GM19025 (cell line): ENCODE data around the gene COPZ1.

ENCODE experiments used
- ATAC-seq: cut with Tn5 transposase; IDR thresholded peaks from one replicate; pipeline ENCODE4 v1.9.1; 2021; ENCODE audit warnings: mild to moderate bottlenecking, low read depth, moderate library complexity; ENCODE audit not compliant: unreplicated experiment

COPZ1 gene

DNA sequence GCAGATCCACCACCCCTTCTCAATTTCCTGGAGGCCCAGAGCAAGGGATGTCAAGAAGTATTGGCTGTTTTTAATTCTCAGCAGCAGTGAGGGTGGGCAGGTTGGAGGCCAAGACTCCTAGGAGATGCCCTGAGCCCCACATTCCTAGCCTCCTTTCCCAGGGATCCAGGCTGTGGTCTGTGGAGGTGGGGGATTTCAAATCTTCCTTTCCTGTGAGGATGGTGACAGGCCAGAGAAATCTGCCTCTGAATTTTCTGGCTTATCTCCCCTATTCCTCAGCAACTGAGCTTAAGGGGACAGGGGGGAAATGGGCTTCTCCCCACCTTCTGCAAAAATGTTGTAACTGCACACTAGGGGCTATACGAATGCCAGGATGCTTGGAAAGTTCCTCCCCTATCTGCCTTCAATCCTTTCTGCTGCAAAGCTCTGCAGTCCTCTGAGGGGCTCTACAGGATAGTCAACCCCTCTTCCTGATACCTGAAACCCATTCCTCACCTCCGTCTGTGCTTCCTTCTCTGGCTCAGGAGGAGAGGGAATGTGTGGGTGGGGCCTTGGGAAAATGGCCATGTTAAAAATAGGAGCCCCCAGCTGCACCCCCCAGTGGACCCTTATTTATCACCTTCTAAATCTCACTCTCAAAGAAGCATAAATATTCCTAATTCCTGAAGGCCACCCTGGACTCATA is 32.7 kb downstream of the COPZ1 start:
- ATAC-seq: no peak

DNA sequence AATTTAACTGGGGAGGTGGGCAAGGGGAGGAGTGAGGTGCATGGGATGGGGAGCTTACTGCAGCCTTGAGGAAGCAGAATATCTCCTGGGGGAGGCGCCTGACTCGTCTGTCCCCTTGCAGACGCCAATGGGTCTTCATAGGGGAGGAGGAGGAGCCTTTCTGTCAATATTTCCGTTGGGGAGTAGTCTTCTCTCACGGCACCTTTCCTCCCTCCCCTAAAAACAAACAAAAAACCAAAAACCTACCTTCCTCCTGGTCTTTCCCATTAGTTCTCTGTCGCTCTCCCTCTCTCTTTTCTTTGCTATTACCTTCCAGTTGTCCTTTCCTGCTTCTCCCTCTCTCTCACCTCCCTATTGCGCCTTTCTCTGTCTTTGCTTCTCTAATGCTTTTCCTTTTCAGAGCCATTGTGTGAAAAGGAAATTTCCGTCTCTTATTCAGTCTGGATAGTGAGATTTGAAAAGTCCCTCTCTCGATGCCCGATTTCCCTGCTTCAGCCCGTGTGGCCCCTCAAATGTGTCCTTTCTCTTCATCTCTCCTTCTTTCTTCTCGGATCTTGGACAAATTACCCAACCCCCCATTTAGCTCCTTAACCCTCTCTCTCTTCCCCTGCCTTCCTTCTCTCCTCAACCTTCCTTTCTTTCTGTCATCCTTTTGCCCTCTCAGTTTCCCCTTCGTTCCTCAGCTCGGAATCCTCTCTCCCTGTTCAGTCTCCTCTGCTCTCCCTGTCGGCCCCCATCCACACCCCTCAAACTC is 33.4 kb downstream of the COPZ1 start:
- no peak for ATAC-seq

DNA sequence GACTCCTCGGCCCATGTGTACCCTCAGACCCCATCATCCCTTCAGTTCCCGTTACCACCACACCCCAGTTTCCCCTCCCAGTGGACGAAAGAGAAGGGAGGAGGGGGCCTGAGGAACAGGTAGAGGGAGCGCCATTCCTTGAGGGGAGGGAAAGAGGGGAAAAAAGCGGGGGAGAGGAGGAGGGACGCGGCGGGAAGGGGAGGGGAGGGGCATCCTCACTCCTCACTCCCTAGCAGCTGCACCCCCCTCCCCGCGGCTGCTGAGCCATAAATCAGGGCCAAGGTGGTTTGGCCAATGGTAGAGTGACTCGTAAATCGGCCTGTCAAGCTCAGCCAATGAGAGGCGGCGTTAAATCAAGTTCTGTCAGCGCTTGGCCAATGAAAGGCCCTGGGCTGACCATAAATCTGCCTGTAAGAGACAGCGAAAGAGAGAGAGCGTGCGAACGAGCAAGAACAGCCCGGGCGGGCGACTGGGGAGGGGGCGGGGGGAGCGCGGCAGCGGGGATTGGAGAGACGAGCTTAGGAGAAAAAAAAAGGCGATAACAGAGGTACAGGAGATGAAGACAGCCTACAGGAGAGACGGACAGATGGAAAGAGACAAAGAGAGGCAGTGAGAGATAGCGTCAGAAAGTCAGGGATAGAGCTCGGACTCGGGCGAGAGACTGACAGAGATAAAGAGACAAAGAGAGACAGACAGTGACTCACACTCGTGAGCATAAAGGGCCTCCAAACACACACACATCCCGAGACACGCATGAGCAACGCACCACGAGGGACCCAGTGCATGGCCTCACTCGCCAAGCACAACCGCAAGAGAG is 34.2 kb downstream of the COPZ1 start:
- ATAC-seq: peak; percentile 98

DNA sequence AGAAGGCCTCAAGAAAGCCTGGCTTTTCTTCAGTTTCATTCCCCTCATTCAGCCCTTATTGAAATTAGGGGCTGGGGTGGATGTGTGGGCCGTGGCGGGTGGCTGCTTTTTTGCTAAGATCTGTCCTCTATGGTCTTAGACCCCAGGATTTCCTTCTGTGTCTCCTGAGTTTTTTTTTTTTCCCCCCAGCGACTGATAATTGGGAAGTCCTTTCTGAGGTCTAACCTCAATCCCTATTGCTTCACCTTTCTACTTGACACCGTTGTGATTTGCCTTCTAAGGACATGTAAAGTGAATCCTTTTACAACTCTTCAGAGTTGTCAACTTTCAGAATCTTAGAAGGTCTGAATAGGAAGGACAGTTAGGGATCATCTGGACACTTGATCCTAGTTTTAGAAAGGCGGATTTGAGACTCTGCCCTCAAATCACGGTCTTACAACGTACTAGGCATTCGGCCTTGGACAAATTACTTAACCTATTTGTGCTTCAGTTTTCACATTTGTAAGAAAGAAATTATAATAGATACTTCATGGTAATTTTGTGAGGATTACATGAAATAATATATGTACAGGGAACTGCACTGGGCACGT is 34.9 kb downstream of the COPZ1 start:
- no peak for ATAC-seq

DNA sequence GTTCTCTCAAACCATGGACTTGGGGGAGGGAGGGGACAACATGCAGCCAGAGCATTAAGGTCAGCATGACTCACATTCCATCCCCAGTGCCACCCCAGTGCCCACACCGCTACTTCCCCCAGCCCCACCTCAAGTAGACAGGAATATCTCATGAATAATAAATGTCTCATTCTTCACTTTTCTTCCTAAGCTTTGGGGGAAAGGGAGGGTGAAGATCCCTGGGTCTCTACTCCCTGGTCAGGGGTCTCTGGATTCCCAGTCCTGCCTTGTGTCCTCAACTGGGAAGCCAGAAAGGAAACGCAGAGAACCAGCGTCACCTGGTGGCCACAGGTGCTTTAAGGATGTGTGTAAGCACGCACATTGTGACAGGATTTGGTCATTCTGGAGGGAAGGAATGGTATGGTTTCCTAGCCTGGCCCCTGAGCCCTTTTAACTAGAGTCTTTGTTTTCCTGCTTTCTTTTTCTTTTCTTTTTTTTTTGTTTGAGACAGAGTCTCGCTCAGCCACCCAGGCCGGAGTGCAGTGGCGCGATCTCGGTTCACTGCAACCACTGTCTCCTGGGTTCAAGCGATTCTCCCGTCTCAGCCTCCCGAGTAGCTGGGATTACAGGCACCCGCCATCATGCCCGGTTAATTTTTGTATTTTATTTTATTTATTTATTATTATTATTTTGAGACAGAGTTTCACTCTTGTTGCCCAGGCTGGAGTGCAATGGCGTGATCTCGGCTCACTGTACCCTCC is 36.0 kb downstream of the COPZ1 start:
- no peak for ATAC-seq

DNA sequence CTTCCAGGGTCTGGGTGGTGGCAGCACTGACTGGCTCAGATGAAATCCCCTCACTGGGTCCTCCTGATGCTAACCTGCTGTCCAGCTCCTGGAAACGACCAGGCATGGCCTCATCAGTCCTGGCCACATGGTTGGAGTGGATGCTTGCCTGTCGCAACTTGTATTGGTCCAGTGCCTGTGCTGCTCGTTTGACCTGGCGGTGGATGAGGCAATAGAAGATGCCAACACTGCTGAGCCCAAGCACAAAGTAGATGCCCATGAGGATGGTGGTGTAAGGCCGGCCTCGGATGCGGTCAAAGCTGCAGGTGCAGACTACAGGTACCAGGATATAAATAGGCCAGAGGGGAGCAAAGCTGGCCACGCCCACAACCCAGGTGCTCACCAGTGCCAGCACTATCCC is 38.1 kb downstream of the COPZ1 start:
- no peak for ATAC-seq

DNA sequence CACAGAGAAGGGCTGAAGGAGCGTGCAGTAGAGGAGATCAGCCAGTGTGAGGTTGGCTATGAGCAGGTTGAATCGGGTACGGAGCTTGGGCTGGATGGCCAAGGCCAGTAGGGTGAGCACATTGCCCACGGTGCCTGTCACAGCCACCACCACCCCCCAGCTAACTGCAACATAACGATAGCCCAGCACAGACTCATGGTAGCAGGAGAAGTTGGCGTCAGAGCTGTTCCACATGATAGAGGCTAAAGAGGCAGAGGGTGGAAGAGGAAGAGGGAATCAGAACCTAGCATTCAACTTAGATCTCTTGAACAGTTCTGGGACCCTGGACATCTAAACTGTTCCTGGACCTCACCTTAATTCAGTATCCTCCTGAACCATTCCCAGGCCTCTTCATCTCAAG is 38.7 kb downstream of the COPZ1 start:
- no peak for ATAC-seq

DNA sequence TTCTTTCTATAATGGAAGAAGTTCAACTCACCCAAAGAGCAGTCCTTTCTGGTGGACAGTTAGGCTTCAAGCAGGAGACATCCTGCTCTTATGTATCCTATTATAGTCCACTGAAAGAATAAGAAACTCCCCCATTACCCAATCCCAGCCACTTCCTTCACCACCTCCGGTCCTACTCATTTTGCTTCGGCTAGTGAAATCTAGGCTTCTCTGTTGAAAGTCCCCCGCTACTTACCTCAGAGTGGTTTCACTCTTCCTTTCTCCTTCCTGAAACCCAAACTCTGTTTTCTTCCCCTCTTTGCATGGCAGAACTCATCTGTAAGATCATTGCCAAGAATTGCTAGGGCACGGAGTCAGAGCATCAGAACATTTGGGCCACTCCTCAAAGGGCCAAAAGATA is 39.5 kb downstream of the COPZ1 start, which contains the start of gene GPR84:
GPR84 (minus strand) TSS at position 74 of the 400 bp plus-strand sequence. CDS start 635 bp downstream, outside the sequence.
- peak; percentile 39 for ATAC-seq

DNA sequence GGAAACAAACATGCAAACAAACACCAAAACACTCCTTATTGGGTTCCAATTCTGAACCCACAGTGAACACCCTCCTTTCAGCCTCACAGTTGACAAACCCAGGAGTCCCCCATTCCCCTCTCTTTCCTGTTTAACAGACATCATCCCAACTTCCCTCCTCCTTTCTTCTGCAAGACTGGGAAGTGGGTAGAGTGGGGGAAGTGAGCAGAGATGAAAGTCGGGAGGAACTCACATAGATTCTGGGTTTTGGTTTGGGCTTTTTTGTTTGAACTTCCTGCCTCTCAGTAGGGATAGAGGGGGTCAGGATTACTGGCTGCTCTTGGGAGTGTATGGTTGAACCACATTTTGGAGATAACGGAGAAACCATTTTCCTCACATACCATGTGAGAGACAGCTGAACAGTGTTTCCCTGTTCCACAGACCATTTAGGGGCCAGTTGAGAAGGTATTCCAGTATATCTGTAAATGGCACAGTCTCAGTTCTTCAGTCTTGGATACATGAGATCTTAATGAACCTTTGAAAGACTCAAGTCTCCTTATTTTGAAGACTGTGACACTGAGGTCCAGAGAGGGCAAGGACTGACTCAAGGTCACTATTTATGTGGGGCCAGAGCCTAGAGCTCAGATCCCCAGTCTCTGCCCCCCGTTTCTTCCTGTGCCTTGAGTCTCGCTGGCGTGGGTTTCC is 43.2 kb downstream of the COPZ1 start:
- peak; percentile 19 for ATAC-seq

DNA sequence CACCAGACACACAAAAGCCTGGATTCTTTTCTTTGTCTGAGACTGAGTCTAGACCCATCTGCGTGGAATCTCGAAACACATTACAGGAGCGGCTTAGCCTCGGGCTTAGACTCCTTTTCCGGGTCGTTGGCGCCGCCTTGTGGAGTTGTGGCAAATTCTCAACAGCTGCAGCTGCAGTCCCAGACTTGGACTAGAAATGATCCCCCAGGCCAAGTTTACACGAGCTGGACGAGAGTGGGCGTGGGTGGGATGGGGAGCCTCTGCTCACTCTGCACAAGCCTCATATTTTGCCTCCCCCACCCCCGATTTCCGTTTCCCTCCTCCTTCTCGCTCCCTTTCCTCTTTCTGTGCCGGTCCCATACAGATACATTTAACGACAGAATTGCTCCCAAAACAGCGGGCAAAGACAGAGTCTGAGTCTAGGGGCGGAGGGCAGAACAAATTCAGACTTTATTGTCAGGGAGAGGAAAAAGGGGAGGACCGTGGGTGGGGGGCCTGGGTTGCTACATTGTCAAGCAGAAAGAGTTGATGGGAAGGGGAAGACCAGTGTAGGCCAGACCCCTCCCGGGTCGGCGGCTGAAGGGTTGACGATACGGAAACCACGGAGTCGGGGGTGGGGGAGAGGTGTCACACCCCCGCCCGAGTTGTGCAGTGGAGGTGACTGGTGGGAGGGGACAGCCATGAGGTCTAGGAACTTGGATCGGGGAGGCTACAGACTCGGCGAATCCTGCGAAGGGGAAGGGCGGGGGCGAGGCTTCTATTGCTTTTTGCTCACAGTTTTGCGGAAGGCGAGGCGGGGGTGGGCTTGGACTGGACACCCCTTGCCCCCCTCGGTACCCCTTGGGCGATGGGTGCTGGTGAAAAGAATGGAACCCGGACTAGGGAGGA is 44.0 kb downstream of the COPZ1 start:
- ATAC-seq: peak; percentile 65

DNA sequence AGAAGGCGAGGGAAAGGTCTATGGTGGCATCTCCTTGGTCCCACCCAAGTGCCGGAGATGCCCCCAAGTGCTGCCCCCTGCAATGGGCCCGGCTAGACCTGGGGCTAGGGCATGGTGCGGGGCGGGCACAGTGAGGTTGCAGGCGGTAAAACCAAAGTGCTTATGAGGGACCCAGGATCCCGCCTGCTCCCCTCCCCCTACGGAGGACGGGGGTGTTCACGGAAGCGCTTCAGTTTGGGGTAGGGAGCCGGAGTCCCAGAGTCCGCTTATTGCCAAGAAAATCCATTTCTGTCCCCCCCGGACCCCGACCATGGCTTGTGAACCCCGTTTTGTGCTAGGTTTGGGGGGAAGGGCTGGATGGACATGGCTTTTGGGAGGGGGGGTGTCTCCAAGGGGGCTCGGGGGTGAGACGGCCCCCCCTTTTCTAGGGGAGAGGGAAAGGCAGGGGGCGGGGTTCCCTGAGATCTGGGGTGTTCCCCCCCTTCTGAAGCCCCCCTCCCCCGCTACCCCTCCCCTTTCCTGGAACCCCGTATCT is 44.7 kb downstream of the COPZ1 start:
- ATAC-seq: no peak

DNA sequence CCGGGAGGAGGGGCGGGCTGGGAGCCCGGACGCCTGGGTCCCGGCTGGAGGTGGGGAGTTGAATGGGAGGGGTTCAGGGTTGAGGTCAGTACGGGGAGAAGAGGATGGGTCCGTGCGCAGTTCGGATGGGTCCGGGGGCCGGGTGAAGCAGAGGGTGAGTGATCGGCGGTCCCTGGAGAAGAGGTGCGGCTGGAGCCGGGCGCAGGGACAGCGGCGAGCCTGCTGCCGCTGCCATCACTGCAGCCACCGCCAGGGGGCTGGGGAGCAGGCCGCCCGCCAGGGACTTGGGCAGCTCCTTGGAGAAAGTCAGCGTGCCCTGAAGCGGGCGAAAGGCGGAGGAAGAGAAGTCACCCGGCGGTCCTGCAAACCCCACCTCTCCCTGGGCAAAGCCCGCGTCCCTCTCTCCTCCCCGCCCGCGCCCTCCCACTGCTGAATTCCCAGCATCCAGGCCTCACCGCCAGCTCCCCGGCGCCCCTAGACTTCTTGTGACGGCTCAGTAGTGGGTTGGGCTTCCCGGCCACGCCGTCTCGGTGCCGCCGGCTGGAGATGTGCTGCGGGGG is 45.3 kb downstream of the COPZ1 start:
- no peak for ATAC-seq

DNA sequence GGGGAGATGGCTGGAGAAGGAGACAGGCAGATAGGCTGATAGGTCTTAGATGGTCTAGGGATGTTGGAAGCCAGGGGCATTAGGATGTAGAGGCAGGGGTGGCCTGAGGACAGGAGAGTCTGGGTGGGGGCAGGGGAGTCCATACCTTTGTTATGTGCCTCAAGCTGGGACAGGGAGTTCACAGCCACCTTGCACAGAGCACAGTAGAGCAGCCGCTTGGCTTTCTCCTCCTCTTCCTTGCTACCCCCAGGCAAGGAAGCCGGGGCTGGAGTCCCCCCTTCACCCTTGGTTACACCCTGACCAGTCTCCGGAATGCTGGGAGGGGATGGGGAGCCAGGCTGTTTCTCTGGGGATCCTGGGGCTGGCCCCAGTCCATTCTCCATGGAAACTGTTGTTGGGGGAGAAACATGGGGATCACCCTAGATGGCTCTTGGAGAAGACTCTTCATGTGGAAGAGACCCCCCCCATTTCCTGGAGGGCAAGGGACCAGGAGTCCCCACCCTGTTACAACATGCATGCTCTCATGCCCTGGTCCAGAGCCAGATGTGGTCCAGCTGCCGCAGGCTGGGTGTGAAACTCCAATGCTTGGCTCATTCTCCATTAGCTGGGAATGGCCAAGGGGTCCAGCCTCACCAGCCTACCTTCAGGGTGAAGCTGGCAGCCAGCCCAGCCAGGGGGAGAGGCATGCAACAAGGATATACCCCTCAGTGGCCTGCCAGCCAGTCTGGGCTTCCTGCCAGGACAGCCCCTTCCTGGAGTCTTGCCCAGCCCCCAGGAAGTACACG is 46.6 kb downstream of the COPZ1 start:
- no peak for ATAC-seq

DNA sequence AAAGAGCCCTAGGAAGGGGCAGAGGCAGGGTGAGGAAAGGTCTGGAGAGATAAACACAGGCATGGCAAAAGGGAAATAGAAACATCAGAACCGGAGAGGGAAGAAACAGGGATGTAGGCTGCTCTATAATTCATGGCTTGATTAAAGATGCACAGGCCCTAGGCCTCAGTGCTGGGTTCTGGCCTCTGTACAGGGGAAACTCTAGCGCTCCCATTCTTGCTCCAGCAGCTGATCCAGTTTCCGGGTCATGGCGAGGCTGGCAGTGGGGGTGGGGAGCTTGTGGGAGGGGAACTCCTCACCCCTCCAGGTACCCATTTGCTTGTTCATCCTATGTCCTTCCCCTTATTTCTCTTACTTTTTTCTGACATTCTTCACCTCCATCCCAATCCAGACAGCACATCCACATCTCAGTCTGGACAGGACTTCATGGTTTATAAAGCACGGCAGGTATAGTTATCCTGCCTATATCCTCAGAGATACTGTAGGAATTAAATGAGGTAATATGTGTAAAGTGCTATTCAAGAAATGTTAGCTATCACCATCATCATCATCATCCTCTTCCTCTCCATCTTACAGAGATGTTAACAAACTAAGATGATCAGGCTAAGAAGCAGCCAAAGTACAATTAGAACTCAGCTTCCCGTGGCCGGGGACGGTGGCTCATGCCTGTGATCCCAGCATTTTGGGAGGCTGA is 47.3 kb downstream of the COPZ1 start:
- no peak for ATAC-seq

DNA sequence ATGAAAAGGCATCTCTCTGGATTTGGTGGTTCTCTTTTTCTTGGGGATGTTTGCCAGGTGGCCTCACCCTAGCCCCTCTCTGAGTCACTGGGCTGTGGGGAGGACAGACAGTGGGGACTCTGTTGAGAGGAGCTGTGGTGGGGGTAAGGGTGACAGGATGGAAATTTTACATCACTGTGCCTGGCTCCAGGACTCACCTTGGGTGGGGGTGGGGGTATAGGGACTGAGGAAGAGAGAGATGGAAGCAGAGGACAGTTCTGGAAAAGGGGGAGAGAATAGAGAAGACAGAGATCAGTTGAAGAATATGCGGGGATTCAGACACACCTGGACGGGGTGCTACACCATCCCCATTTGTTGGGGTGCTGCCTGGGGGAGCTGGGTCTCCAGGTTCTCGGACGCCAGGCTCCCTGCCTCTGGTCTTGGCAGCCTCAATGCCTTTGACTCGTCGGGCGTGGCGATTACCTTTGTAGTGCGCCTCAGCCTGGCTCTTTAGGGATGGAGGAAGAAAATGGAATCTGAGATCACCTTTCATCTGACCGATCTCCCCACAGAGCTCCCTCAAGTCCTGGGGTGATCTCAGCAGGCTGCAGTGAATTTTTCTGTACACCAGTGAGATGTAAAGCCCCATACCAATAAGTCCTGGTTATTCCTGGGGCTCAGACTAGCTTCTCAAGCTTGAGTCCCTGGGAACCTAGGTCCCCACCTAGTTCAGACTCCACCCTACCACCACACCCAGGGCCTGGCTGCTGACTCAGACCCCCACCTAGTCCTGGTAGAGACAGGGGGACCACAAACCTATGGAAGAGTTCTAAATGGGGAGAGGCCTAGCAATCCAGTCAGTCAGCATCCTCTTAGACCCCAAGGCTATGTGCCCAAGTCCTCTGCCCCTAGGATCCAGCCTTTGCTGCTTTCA is 49.0 kb downstream of the COPZ1 start:
- no peak for ATAC-seq
